Measurements from ENCODE around the gene DPM2.

The DPM2 gene

GRCh38 chr9:127934248-127934647 lies 3.4 kb downstream of the DPM2 start:
- DNase-seq: no peak

DNA sequence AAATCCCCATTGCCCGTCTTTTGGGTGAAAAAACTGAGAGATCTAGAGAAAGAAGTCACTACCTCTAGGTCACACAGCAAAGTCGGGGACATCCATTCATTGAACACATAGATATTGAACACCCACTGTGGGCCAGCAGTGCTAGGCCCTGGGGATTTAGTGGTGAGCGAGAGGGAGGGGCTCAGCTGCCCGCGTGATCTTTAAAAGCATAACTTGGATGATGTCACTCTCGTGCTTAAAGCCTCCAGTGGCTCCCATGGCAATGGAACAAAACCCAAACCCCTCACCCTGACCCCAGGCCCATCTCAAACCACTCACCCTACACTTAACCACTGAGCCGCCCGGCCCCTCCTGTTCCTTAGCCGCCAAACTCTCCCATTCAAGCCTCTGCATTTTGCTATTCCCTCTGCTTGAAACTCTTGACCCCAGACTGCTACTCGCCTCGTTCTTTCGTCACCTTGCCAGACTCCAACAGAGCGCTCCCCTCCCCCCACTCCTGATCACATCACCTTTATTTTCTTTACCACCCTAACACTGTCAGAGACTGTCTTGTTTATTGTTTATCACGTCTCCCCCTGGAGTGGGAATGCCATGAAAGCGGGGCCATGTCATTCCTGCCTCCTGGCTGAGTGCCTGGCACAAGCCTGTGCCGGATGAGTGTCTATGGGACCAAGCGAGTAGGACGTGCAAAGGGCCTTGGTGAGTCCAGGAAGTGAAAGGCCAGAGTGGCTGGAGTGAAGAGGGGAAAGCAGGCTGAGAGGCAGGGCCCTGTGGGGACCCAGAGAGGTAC lies 6.4 kb downstream of the DPM2 start:
- DNase-seq: no peak

DNA sequence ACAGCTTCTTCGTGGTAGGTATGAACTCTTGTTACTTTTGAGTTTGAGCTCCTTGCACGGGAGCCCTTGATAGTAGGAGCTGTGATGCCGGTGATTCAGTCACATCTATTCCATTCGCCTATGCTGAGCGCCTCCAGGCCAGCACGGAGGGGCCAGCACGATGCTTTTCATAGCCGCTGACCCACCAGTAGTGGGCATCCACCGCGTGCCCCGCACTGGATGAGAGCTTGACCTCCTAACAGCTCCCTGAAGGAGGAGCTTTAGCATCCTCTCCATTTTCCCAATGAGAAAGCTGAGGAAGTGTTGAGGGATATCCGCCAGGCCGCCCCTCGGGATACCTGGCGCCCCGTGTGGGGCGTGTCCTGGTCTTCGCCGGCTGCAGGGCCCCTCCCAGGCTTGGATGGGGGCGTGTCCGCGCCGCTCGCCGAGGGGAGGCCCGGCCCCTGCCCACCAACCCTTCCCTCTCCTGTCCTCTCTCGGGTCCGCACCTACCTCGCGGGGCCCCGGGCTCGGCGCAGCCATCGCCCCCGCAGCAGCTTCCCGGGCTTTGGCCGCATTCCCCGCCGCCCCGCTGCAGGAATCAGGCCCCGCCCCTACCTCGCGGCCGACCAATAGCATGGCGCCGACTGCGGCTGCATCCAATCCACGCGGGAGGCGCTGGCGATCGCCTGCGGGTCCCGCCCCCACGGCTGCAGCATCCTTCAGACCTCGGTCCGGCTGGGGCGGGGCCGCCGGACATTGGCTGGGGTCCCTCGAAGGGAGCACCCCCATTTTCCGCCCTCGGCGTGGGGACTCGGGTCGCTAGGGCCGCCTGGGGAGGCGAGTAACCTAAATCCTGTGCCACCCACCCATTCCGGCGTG lies 7.2 kb downstream of the DPM2 start, which contains the start of gene PIP5KL1:
Gene PIP5KL1 (minus strand): TSS at position 547 of the 861 bp plus-strand sequence. CDS start 25 bp downstream, at position 522.
- DNase-seq: peak; percentile 76

DNA sequence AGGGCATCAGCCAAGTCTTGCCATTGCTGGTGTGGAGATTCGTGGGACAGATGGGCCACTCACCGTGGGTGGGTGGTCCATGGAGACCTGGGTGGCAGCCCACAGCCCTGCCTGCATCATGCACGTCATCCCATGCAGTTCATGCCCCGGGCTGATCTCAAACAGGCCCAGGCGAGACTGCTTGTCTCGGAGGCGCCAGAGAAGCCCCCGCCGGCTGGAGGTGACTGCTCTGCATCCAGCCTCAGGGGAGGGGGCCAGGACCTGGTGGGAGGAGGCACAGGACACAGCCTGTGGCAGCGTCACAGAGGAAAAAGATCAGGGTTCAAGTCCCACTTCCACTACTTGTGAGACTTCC lies 8.1 kb downstream of the DPM2 start:
- DNase-seq: no peak

DNA sequence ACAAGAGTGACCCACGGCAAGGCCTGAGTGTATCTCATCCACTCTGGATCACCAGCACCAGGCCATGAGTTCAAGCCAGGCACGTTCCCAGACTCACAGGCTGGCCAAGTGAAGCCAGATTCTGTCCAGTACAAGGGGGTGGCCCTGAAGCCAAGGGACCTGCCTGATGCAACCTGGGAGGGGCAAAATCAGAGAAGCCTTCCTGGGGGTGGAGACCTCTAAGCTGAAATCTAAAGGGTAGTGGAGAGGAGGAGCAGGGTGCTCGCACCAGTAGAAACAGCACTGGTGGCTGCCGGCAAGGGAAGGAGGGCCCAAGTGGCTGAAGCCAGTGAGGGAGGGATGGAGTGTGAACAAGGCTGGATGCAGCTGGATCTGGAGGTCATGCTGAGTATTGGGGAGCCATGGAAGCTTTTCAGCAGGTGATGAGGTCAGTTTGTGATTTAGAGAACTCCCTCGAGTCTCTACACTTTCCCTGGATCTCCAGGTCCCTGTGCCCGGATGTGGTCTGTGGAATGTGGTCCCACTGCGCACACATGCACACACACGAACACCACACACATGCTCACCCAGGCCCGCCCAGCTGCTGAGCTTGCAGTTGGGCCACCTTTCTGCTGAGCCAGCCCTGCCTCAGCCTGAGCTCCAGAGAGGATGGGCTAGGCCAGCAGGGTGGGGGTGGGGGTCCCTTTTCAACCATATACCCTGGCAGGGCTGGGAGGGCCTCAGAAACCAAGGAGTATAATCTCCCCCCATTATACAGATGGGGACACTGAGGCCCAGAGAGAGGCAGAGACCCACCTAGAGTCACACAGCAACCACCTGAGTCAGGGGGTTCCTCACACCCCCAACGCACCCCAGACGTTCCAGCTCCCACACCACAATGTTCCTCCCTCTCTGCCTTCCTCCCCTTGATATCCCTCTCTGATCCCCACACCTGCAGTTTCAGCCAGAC lies 8.7 kb downstream of the DPM2 start:
- DNase-seq: no peak

GRCh38 chr9:127927988-127928675 lies 9.5 kb downstream of the DPM2 start:
- DNase-seq: no peak

DNA sequence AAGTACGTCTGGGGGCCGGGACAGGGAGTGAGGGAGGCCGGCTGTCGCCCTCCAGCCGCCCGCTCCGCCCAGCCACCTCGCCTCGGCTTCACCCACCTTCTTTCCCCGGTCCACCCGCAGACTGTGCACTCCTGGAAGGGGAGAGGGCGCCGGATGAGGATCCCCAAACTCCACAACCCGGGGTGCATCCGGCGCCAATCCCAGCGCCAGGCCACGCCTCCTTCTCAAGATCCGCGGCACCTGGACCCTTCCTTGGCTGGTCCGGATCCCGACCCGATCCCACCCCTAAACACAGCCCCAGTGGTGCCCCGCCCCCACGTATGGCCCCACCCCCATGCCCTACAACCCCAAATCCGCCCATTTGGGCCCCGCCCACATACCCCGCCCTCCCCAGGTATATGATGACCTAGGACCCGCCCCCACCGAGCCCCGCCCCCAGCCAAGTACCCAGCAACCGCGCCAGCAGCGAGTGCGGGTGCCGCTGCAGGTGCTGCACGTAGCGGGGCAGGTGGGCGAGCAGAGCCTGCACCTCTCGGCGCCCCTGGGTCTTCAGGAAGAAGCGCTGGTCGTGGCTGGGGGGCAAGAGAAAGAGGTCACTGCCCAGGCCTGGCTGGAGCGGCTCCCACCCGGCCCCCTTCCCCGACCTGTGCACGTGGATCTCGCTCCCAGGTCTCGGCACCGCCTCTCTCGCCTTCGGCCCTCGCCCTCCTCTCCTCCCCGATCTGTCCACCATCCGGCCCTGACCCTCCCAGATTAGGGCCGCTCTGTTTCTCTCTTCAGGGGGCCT lies 10.3 kb downstream of the DPM2 start:
- no peak for DNase-seq

DNA sequence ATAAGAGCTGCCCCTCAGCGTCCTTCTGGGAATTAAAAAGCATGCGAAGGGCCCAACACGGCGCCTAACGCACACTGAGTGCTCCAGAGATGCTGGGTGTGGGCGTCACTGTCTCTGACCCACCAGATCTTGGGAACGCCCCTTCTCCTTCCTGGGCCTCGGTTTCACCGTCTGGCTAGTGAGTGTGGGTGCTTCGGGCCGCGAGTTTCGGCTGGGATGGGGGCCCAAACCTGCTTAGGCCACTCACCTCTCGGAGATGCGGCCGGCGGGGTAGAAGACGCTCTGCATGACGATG lies 10.8 kb downstream of the DPM2 start:
- no peak for DNase-seq

DNA sequence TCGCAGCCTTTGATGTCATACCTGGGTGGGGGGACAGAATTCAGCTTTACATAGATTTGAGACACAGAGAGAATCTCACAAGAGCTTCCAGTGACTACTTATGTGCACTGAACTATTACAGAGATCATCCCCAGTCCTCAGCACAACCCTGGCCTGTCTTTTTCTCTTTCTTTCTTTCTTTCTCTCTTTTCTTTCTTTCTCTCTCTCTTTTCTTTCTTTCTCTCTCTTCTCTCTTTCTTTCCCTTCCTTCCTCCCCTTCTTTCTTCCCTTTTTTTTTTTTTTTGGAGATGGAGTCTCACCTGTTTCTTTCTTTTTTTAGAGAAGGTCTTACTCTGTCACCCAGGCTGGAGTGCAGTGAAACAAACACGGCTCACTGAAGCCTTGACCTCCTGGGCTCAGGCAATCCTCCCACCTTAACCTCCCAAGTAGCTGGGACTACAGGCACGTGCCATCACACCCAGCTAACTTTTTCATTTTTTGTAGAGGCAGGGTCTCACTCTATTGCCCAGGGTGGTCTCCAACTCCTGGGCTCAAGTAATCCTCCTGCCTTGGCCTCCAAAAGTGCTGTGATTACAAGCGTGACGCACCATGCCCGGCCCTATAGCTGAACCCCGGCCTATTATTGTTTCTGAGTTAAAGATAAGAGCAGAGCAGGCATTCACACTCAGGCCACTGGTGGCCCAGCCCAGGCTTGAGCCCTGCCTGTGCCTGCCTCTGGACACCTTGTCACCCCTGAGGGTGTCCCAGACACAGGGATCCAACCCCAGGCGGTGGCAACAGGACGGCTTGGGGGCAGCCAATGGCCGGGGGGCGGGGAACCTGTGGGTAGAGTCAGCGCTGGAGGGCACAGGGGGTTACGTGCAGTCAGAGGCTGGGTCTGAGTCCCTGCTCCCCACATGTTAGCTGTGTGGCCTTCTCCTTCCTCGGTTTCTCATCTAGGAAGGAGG lies 11.4 kb downstream of the DPM2 start:
- DNase-seq: no peak

DNA sequence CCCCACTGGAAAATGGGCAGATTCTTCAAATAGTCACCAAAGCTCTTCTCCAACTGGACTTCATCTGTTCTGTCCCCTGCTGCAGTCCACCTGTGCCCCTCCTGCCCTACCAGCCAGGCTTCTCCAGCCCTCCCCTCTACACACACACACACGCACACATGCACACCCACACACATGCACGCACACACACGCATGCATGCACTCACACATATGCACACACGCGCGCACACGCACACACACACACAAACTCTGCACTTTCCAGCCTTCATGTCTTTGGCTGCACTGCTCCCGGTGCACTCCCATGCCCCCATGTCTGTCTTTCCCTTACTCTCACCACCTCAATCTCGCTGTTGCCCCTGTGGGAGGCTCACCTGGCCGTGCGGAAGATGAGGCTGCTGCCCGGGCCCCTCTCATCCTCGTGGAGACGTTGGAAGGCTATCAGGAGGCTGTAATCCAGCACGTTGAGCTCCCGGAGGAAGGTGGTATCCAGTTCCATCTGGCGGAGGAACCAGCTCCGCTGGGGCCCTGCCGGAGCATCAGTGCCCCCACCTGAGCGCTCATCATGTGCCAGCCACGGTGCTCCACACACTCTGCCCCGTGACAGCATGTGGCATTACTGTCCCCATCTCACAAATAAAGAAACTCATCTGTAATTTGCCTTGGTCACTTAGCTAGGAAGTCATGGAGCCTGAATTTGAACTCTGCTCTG lies 12.8 kb downstream of the DPM2 start:
- DNase-seq: no peak

- no peak for DNase-seq
Measured at GRCh38 chr9:127923771-127924170, 13.9 kb downstream of the DPM2 start.

- DNase-seq: no peak
Measured at GRCh38 chr9:127923046-127923445, 14.6 kb downstream of the DPM2 start.

DNA sequence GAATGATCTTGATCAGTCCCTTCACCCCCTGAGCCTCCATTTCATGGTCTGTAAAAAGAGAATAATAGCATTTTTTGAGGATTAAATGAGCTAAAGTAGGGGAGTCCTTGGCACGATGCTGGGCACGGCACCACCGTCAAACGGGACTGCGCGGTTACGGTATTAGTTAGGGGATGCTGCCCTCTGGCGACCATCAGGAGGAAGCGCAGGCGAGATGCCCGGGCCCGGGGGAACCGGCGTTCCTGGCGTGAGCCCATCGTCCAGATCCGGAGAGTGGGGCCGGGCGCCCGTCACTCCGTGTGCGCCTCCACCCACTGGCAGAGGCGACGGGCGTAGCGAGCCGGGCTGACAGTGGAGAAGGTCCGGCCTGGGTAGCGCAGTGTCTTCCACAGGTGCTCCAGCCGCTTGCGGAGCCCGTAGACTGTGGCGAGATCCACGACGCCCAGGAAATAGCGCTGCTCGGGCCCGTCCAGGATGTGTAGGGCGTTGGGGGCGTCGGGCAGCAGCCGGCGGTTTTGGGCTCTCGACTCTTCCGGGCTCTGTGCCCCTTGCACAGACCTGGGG lies 16.0 kb downstream of the DPM2 start:
- peak; percentile 40 for DNase-seq

DNA sequence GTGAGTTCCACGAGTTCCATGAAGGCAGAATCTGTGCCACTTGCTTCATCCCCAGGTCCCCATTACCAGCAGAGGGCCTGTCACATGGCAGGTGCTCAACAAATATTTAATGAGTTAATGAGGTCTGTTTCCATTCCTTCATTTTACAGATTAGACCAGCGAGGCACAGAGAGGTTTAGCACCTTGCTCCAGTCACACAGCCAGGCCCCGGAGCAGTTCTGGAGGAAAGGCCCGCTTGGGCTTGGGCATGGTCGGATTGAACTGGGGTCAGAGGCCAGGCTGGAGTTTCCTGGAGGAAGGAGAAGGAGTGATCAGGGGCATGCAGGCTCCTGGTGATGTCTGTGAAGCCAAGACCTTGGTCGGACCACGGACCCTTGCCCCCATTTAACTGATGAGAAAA lies 16.9 kb downstream of the DPM2 start:
- DNase-seq: no peak

- peak; percentile 96 for DNase-seq
Measured at GRCh38 chr9:127919253-127919815, 18.3 kb downstream of the DPM2 start.

GRCh38 chr9:127918183-127919107 lies 19.2 kb downstream of the DPM2 start:
- peak; percentile 35 for DNase-seq

- DNase-seq: peak; percentile 73
Measured at GRCh38 chr9:127917603-127918002, 20.1 kb downstream of the DPM2 start.

All from inflammatory macrophage treated with lipopolysaccharide for 4 hours (primary cell).